Measurements from ENCODE around the gene MAST3. TPM values are rescaled to one million over a fixed set of nuclear protein-coding genes. Genes with fewer than 3 reads are reported as not detected.

MAST3 gene
- total RNA-seq, 2 donors from 2014 or later, result 38.2 to 50.8 TPM

Other genes starting within 250 kb of the MAST3 start
- gene JAK3, start 249.8 kb upstream of the MAST3 start, total RNA-seq, result 100 to 1,000 TPM; 149 to 211 TPM
- 1,000 to 10,000 TPM; 3,447 to 3,486 TPM for gene RPL18A, start 237.9 kb upstream of the MAST3 start, total RNA-seq
- 1 to 10 TPM; 1.3 to 2.0 TPM for gene SLC5A5, start 225.8 kb upstream of the MAST3 start, total RNA-seq
- gene CCDC124, start 164.8 kb upstream of the MAST3 start, total RNA-seq, result 10 to 100 TPM; 21.8 to 27.0 TPM
- not detected for gene KCNN1, start 130.7 kb upstream of the MAST3 start, total RNA-seq
- 100 to 1,000 TPM; 165 to 166 TPM for gene ARRDC2, start 89.6 kb upstream of the MAST3 start, total RNA-seq
- 10 to 100 TPM; 56.7 to 71.1 TPM for gene IL12RB1, start 10.8 kb upstream of the MAST3 start, total RNA-seq
- gene PIK3R2, start 55.4 kb downstream of the MAST3 start, total RNA-seq, result 1 to 10 TPM; 8.6 to 9.1 TPM
- gene IFI30, start 76.0 kb downstream of the MAST3 start, total RNA-seq, result 10 to 100 TPM; 10.1 to 25.8 TPM
- gene MPV17L2, start 95.4 kb downstream of the MAST3 start, total RNA-seq, result 1 to 10 TPM; 3.8 TPM
- gene RAB3A, start 106.3 kb downstream of the MAST3 start, total RNA-seq, result 10 to 100 TPM in 1 of 2 donors, 1 to 10 TPM in 1; 7.4 to 15.3 TPM
- under 1 TPM in 1 of 2 donors, not detected in 1; 0.31 TPM for gene PDE4C, start 128.7 kb downstream of the MAST3 start, total RNA-seq
- 10 to 100 TPM; 16.5 to 21.9 TPM for gene IQCN, start 176.7 kb downstream of the MAST3 start, total RNA-seq
- gene JUND, start 183.8 kb downstream of the MAST3 start, total RNA-seq, result 1,000 to 10,000 TPM; 1,212 to 1,401 TPM
- gene LSM4, start 225.3 kb downstream of the MAST3 start, total RNA-seq, result 10 to 100 TPM; 43.3 to 46.6 TPM
- gene PGPEP1, start 242.8 kb downstream of the MAST3 start, total RNA-seq, result 10 to 100 TPM; 22.0 to 28.3 TPM